Measurements from ENCODE around the gene SLCO4C1. TPM values are rescaled to one million over a fixed set of nuclear protein-coding genes. Genes with fewer than 3 reads are reported as not detected.

SLCO4C1 gene
- polyA plus RNA-seq, 1 donor from 2014 or later: 0.12 TPM

DNA sequence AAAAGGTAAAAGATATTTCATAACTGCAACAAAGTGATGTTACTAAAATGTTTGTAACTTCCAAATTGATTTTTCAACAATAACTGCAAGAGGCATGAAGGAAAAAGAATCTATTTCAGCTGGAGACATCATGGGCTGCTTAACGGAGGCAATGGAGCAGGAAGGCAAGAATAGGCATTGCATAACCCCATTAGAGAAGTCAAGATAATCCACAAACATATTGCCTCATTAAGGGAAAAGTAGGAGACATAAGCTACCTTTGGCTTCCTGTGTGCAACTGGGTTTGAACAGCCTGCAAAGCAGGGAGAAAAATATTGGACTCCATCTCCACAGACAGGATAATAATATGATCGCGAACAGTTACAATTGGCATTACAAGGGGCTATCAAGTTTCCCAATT, 46.7 kb downstream of the SLCO4C1 start:
- Histone ChIP-seq H3K9ac (ENCODE audit: low read length) (no peak overlapping the region), H3K27ac (ENCODE audit: low read length) (no peak overlapping the region), H3K4me3 (ENCODE audit: low read length) (no peak overlapping the region), H3K36me3 (ENCODE audit: insufficient read depth, low read length) (no peaks in the 10 kb centered on the region), H3K4me2 (ENCODE audit: low read length) (no peak overlapping the region), H3K79me2 (replicated peaks; ENCODE audit: insufficient read depth, low read length) (no peaks in the 10 kb centered on the region), H3K9me3 (ENCODE audit: low read length) (no peaks in the 10 kb centered on the region), H2AFZ (ENCODE audit: low read depth, low read length) (no peak overlapping the region), H3K9me2 (ENCODE audit: insufficient read depth, low read length) (no peaks in the 10 kb centered on the region), H4K20me1 (ENCODE audit: insufficient read depth) (no peaks in the 10 kb centered on the region), H3K27me3 (ENCODE audit: insufficient read depth, low read depth, low read length) (no peaks in the 10 kb centered on the region), H3F3A (ENCODE audit: insufficient read depth, low read length, poor library complexity, severe bottlenecking) (no peaks in the 10 kb centered on the region)
- TF ChIP-seq SMC3 (conservative IDR thresholded peaks at IDR 0.05; ENCODE audit: poor library complexity): no peak
- no peak for TF ChIP-seq EP300 (conservative IDR thresholded peaks at IDR 0.05; ENCODE audit: poor library complexity, severe bottlenecking)
- no peak for TF ChIP-seq EZH2 (IDR thresholded peaks at IDR 0.05; ENCODE audit: borderline replicate concordance, insufficient read depth, low read length, poor library complexity, severe bottlenecking)
- no peak for TF ChIP-seq RAD21 (conservative IDR thresholded peaks at IDR 0.05)
- TF ChIP-seq, protein P1, sequence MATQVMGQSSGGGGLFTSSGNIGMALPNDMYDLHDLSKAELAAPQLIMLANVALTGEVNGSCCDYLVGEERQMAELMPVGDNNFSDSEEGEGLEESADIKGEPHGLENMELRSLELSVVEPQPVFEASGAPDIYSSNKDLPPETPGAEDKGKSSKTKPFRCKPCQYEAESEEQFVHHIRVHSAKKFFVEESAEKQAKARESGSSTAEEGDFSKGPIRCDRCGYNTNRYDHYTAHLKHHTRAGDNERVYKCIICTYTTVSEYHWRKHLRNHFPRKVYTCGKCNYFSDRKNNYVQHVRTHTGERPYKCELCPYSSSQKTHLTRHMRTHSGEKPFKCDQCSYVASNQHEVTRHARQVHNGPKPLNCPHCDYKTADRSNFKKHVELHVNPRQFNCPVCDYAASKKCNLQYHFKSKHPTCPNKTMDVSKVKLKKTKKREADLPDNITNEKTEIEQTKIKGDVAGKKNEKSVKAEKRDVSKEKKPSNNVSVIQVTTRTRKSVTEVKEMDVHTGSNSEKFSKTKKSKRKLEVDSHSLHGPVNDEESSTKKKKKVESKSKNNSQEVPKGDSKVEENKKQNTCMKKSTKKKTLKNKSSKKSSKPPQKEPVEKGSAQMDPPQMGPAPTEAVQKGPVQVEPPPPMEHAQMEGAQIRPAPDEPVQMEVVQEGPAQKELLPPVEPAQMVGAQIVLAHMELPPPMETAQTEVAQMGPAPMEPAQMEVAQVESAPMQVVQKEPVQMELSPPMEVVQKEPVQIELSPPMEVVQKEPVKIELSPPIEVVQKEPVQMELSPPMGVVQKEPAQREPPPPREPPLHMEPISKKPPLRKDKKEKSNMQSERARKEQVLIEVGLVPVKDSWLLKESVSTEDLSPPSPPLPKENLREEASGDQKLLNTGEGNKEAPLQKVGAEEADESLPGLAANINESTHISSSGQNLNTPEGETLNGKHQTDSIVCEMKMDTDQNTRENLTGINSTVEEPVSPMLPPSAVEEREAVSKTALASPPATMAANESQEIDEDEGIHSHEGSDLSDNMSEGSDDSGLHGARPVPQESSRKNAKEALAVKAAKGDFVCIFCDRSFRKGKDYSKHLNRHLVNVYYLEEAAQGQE (IDR thresholded peaks at IDR 0.05; ENCODE audit: borderline replicate concordance): no peak
- TF ChIP-seq, protein P2, sequence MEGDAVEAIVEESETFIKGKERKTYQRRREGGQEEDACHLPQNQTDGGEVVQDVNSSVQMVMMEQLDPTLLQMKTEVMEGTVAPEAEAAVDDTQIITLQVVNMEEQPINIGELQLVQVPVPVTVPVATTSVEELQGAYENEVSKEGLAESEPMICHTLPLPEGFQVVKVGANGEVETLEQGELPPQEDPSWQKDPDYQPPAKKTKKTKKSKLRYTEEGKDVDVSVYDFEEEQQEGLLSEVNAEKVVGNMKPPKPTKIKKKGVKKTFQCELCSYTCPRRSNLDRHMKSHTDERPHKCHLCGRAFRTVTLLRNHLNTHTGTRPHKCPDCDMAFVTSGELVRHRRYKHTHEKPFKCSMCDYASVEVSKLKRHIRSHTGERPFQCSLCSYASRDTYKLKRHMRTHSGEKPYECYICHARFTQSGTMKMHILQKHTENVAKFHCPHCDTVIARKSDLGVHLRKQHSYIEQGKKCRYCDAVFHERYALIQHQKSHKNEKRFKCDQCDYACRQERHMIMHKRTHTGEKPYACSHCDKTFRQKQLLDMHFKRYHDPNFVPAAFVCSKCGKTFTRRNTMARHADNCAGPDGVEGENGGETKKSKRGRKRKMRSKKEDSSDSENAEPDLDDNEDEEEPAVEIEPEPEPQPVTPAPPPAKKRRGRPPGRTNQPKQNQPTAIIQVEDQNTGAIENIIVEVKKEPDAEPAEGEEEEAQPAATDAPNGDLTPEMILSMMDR (IDR thresholded peaks at IDR 0.05; ENCODE audit: poor library complexity, severe bottlenecking): no peak
- no peak for TF ChIP-seq TAF1 (IDR thresholded peaks at IDR 0.05; ENCODE audit: low read depth)
- TF ChIP-seq POLR2AphosphoS5 (IDR thresholded peaks at IDR 0.05): no peak
- no peak for TF ChIP-seq MXI1 (conservative IDR thresholded peaks at IDR 0.05; ENCODE audit: poor library complexity, severe bottlenecking)

DNA sequence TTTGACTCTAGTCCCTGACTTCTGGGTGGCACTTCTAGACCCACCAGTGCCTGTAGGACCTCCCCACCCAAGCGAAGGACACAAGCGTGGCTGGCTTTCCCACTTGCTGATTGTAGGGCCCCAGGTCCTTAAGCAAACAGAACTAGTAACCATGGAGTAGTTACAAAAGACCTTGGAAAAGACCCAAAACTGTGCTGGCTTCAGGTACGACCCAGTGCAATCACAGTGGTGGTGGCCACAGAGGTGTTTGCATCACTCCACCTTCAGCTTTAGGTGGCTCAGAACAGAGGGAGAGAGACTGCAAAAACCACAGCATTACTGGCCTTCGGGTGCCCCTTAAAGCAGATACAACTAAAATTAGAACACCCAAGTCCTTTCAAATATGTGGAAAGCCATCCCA, 52.9 kb downstream of the SLCO4C1 start:
- Histone ChIP-seq H3K4me3 (ENCODE audit: low read length) (no peak overlapping the region), H3K9me3 (ENCODE audit: low read length) (no peaks in the 10 kb centered on the region), H3F3A (ENCODE audit: insufficient read depth, low read length, poor library complexity, severe bottlenecking) (no peaks in the 10 kb centered on the region), H4K20me1 (ENCODE audit: insufficient read depth) (no peaks in the 10 kb centered on the region), H3K27me3 (ENCODE audit: insufficient read depth, low read depth, low read length) (no peaks in the 10 kb centered on the region), H3K4me2 (ENCODE audit: low read length) (no peak overlapping the region), H3K79me2 (replicated peaks; ENCODE audit: insufficient read depth, low read length) (no peaks in the 10 kb centered on the region), H3K36me3 (ENCODE audit: insufficient read depth, low read length) (no peaks in the 10 kb centered on the region), H3K9ac (ENCODE audit: low read length) (no peak overlapping the region), H3K27ac (ENCODE audit: low read length) (no peak overlapping the region), H2AFZ (ENCODE audit: low read depth, low read length) (no peak overlapping the region), H3K9me2 (ENCODE audit: insufficient read depth, low read length) (no peaks in the 10 kb centered on the region)
- TF ChIP-seq SMC3 (conservative IDR thresholded peaks at IDR 0.05; ENCODE audit: poor library complexity): no peak
- TF ChIP-seq RAD21 (conservative IDR thresholded peaks at IDR 0.05): no peak
- TF ChIP-seq TAF1 (IDR thresholded peaks at IDR 0.05; ENCODE audit: low read depth): no peak
- TF ChIP-seq, protein P1 (IDR thresholded peaks at IDR 0.05; ENCODE audit: borderline replicate concordance): no peak
- TF ChIP-seq, protein P2 (IDR thresholded peaks at IDR 0.05; ENCODE audit: poor library complexity, severe bottlenecking): no peak
- TF ChIP-seq EZH2 (IDR thresholded peaks at IDR 0.05; ENCODE audit: borderline replicate concordance, insufficient read depth, low read length, poor library complexity, severe bottlenecking): no peak
- no peak for TF ChIP-seq MXI1 (conservative IDR thresholded peaks at IDR 0.05; ENCODE audit: poor library complexity, severe bottlenecking)
- TF ChIP-seq EP300 (conservative IDR thresholded peaks at IDR 0.05; ENCODE audit: poor library complexity, severe bottlenecking): no peak
- no peak for TF ChIP-seq POLR2AphosphoS5 (IDR thresholded peaks at IDR 0.05)
